PC-3 (cell line): ENCODE results near the gene ZNF764. TPM values are rescaled to one million over a fixed set of nuclear protein-coding genes. Genes with fewer than 3 reads are reported as not detected.

Experiments used
- ATAC-seq: fragments of 200-7000 bp; cut with Tn5 transposase; 2 replicates; pipeline ENCODE4 v1.9.1; 2020; ENCODE audit warnings: mild to moderate bottlenecking, moderate library complexity
- BruUV-seq: library from RNA; stranded (reverse); fragments of 400-500 nt; replicated peaks from 2 replicates; lab custom pipeline; 2021; lab: Mats Ljungman, UMichigan
- CTCF ChIA-PET: fragments of 300-600 bp; sonication (Branson Sonifier 250); formaldehyde crosslinking; loops from one replicate; lab custom pipeline; 2022; ENCODE audit warnings: antibody characterized with exemption; lab: Charles Lee
- POLR2A ChIA-PET: fragments of 300-600 bp; sonication (Branson Sonifier 250); formaldehyde crosslinking; loops from one replicate; lab custom pipeline; 2022; ENCODE audit warnings: antibody characterized with exemption; ENCODE audit not compliant: unreplicated experiment; lab: Charles Lee
- DNase-seq: peaks from one replicate; pipeline ENCODE4 v3.0.0-alpha.2; 2015
- H2AFZ ChIP-seq: fragments of 300-600 bp; sonication (generic); 2 replicates; pipeline ENCODE4 v1.6.0; 2016; ENCODE audit warnings: antibody characterized with exemption, low read length
- H3F3A ChIP-seq: fragments of 300-600 bp; sonication (generic); one replicate; pipeline ENCODE4 v1.6.0; 2017; ENCODE audit warnings: antibody characterized with exemption, low read length, control low read depth, mild to moderate bottlenecking; ENCODE audit not compliant: unreplicated experiment
- H3K27ac ChIP-seq: fragments of 300-600 bp; sonication (generic); 2 replicates; pipeline ENCODE4 v1.5.1; 2016; ENCODE audit warnings: mild to moderate bottlenecking, low read length
- H3K27me3 ChIP-seq: fragments of 300-600 bp; sonication (generic); 2 replicates; pipeline ENCODE4 v1.6.1; 2016; ENCODE audit warnings: low read length, mixed read lengths
- H3K36me3 ChIP-seq: fragments of 300-600 bp; sonication (generic); 2 replicates; pipeline ENCODE4 v1.6.1; 2016; ENCODE audit warnings: low read depth, mixed run types, low read length, mixed read lengths
- H3K4me1 ChIP-seq: fragments of 300-600 bp; sonication (generic); 2 replicates; pipeline ENCODE4 v1.5.1; 2016; ENCODE audit warnings: low read length; ENCODE audit not compliant: insufficient read depth
- H3K4me2 ChIP-seq: fragments of 300-600 bp; sonication (generic); 2 replicates; pipeline ENCODE4 v1.6.0; 2016; ENCODE audit warnings: low read length
- H3K4me3 ChIP-seq: fragments of 300-600 bp; sonication (generic); 2 replicates; pipeline ENCODE4 v1.5.1; 2016; ENCODE audit warnings: mild to moderate bottlenecking, low read length, mixed read lengths
- H3K79me2 ChIP-seq: fragments of 300-600 bp; sonication (generic); 2 replicates; pipeline ENCODE4 v1.6.1; 2017; ENCODE audit warnings: low read length, mixed read lengths
- H3K9ac ChIP-seq: fragments of 300-600 bp; sonication (generic); 2 replicates; pipeline ENCODE4 v1.6.0; 2016; ENCODE audit warnings: mild to moderate bottlenecking, low read length
- H3K9me2 ChIP-seq: fragments of 300-600 bp; sonication (generic); replicated peaks from 2 replicates; pipeline ENCODE4 v1.6.1; 2016; ENCODE audit warnings: mixed run types, low read length, mixed read lengths
- H3K9me3 ChIP-seq: fragments of 300-600 bp; sonication (generic); 2 replicates; pipeline ENCODE4 v1.6.1; 2016; ENCODE audit warnings: low read length, mixed read lengths
- H4K20me1 ChIP-seq: fragments of 300-600 bp; sonication (generic); 2 replicates; pipeline ENCODE4 v1.6.1; 2016; ENCODE audit warnings: low read length, mixed read lengths
- CTCF ChIP-seq: fragments of 300-600 bp; sonication (generic); conservative IDR thresholded peaks from 2 replicates; pipeline ENCODE4 v1.5.1; 2017; ENCODE audit warnings: antibody characterized with exemption, low read depth, mild to moderate bottlenecking, low read length
- EZH2 ChIP-seq: fragments of 300-600 bp; sonication (generic); IDR thresholded peaks from one replicate; pipeline ENCODE4 v1.6.1; 2017; ENCODE audit warnings: antibody characterized with exemption, mild to moderate bottlenecking, low read length; ENCODE audit not compliant: unreplicated experiment
- EZH2phosphoT487 ChIP-seq: fragments of 300-600 bp; sonication (generic); IDR thresholded peaks from 2 replicates; pipeline ENCODE4 v1.6.1; 2018; ENCODE audit warnings: mild to moderate bottlenecking, antibody characterized with exemption, low read length, borderline replicate concordance
- intact Hi-C: fragments of 100-400 bp; cut with micrococcal nuclease; formaldehyde crosslinking; loops from 2 replicates; pipeline ENCODE4 v1.9.0; 2023
- total RNA-seq: library from RNA; depleted of rRNA; stranded (reverse); fragments of >200 nt; gene quantifications from 2 replicates; pipeline ENCODE4 v1.2.3, GENCODE V29; 2014

Gene ZNF764
- total RNA-seq, 1 experiment from 2014 or later, result 8.1 TPM

GRCh38 chr16:30605158-30605557 lies 47.0 kb upstream of the ZNF764 start:
- BruUV-seq, result no TSS peak
- H3K9ac ChIP-seq, result no peak overlapping the region
- POLR2A ChIA-PET, result no interaction called here

GRCh38 chr16:30604316-30604947 lies 46.3 kb upstream of the ZNF764 start:
- DNase-seq (no peak), ATAC-seq (no peak)
- Histone ChIP-seq H3K79me2 (peaks cover 11% of the 10 kb centered on the region), H3K27me3 (no peaks in the 10 kb centered on the region), H3K9ac (no peak overlapping the region), H3K27ac (no peak overlapping the region), H3K4me2 (no peak overlapping the region), H4K20me1 (no peaks in the 10 kb centered on the region), H3K36me3 (no peaks in the 10 kb centered on the region; the same call in none of the 2 replicates), H3K4me3 (no peak overlapping the region), H3K9me3 (no peaks in the 10 kb centered on the region), H2AFZ (no peak overlapping the region), H3K9me2 (no peaks in the 10 kb centered on the region), H3F3A (no peaks in the 10 kb centered on the region), H3K4me1 (peaks cover 3% of the 10 kb centered on the region; the same call in 1 of the 2 replicates)
- ChIA-PET CTCF (no interaction called here), POLR2A (no interaction called here)
- BruUV-seq, result no TSS peak
- TF ChIP-seq EZH2phosphoT487 (no peak), CTCF (no peak), EZH2 (no peak)
- intact Hi-C loops, result no loop called here

More at GRCh38 chr16:30605158-30605557, 47.0 kb upstream of the ZNF764 start:
- no peaks in the 10 kb centered on the region for H3K9me3 ChIP-seq
- H3K9me2 ChIP-seq, result no peaks in the 10 kb centered on the region
- H3F3A ChIP-seq, result no peaks in the 10 kb centered on the region
- H2AFZ ChIP-seq, result no peak overlapping the region
- H3K79me2 ChIP-seq, result peaks cover 18% of the 10 kb centered on the region
- H4K20me1 ChIP-seq, result no peaks in the 10 kb centered on the region
- DNase-seq (no peak), ATAC-seq (no peak)
- intact Hi-C loops, result no loop called here
- CTCF ChIA-PET, result no interaction called here
- no peak overlapping the region for H3K4me2 ChIP-seq
- peaks cover 3% of the 10 kb centered on the region; the same call in 1 of the 2 replicates for H3K4me1 ChIP-seq
- no peaks in the 10 kb centered on the region; the same call in none of the 2 replicates for H3K36me3 ChIP-seq
- no peak overlapping the region for H3K4me3 ChIP-seq
- no peak overlapping the region for H3K27ac ChIP-seq
- H3K27me3 ChIP-seq, result no peaks in the 10 kb centered on the region
- TF ChIP-seq EZH2 (no peak), EZH2phosphoT487 (no peak), CTCF (no peak)

GRCh38 chr16:30603945-30604315 lies 45.8 kb upstream of the ZNF764 start:
- Histone ChIP-seq H3K27me3 (no peaks in the 10 kb centered on the region), H3K9ac (no peak overlapping the region), H3K9me3 (no peaks in the 10 kb centered on the region), H3K4me2 (no peak overlapping the region), H2AFZ (no peak overlapping the region), H3K4me3 (no peak overlapping the region), H3K79me2 (peaks cover 6% of the 10 kb centered on the region; the same call in 1 of the 2 replicates), H3K9me2 (no peaks in the 10 kb centered on the region), H3K36me3 (no peaks in the 10 kb centered on the region; the same call in none of the 2 replicates), H3K4me1 (no peaks in the 10 kb centered on the region), H3K27ac (no peak overlapping the region), H4K20me1 (no peaks in the 10 kb centered on the region), H3F3A (no peaks in the 10 kb centered on the region)
- ChIA-PET CTCF (no interaction called here), POLR2A (no interaction called here)
- TF ChIP-seq EZH2 (no peak), EZH2phosphoT487 (no peak), CTCF (no peak)
- DNase-seq (no peak), ATAC-seq (no peak)
- BruUV-seq, result no TSS peak
- intact Hi-C loops, result no loop called here
